Mammary epithelial cell (primary cell): ENCODE measurements around the gene SYT12.

Source experiments
- CTCF ChIP-seq, 2 donors: IDR thresholded peaks in 1 of 2; conservative IDR thresholded peaks in 1 of 2; 2 replicates each; pipeline ENCODE4 v1.5.1; 2011 to 2012; ENCODE audit warnings: inconsistent platforms in 2 of 2, low read length in 2 of 2, mild to moderate bottlenecking in 2 of 2, control low read depth in 1 of 2, low read depth in 1 of 2; ENCODE audit not compliant: insufficient read depth in 1 of 2; ENCODE audit errors: extremely low read depth in 1 of 2
- EZH2 ChIP-seq: IDR thresholded peaks from 2 replicates; pipeline ENCODE4 v1.6.1; 2012; ENCODE audit warnings: low read length, inconsistent platforms, borderline replicate concordance

- TF ChIP-seq CTCF (conservative IDR thresholded peaks at IDR 0.05 in 1 of 2, IDR thresholded peaks at IDR 0.05 in 1 of 2; ENCODE audit: extremely low read depth in 1 of 2, insufficient read depth in 1 of 2, low read depth in 1 of 2, low read length in 2 of 2): no peak
- TF ChIP-seq EZH2: no peak
Observed at GRCh38 chr11:67024966-67025365, 2.0 kb downstream of the SYT12 start.
